ENCODE results near the gene PER1.
A peak's percentile ranks its signal among the peaks of the same experiment; 100 is the strongest.

The PER1 gene, protein sequence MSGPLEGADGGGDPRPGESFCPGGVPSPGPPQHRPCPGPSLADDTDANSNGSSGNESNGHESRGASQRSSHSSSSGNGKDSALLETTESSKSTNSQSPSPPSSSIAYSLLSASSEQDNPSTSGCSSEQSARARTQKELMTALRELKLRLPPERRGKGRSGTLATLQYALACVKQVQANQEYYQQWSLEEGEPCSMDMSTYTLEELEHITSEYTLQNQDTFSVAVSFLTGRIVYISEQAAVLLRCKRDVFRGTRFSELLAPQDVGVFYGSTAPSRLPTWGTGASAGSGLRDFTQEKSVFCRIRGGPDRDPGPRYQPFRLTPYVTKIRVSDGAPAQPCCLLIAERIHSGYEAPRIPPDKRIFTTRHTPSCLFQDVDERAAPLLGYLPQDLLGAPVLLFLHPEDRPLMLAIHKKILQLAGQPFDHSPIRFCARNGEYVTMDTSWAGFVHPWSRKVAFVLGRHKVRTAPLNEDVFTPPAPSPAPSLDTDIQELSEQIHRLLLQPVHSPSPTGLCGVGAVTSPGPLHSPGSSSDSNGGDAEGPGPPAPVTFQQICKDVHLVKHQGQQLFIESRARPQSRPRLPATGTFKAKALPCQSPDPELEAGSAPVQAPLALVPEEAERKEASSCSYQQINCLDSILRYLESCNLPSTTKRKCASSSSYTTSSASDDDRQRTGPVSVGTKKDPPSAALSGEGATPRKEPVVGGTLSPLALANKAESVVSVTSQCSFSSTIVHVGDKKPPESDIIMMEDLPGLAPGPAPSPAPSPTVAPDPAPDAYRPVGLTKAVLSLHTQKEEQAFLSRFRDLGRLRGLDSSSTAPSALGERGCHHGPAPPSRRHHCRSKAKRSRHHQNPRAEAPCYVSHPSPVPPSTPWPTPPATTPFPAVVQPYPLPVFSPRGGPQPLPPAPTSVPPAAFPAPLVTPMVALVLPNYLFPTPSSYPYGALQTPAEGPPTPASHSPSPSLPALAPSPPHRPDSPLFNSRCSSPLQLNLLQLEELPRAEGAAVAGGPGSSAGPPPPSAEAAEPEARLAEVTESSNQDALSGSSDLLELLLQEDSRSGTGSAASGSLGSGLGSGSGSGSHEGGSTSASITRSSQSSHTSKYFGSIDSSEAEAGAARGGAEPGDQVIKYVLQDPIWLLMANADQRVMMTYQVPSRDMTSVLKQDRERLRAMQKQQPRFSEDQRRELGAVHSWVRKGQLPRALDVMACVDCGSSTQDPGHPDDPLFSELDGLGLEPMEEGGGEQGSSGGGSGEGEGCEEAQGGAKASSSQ (N-terminal part only)

DNA sequence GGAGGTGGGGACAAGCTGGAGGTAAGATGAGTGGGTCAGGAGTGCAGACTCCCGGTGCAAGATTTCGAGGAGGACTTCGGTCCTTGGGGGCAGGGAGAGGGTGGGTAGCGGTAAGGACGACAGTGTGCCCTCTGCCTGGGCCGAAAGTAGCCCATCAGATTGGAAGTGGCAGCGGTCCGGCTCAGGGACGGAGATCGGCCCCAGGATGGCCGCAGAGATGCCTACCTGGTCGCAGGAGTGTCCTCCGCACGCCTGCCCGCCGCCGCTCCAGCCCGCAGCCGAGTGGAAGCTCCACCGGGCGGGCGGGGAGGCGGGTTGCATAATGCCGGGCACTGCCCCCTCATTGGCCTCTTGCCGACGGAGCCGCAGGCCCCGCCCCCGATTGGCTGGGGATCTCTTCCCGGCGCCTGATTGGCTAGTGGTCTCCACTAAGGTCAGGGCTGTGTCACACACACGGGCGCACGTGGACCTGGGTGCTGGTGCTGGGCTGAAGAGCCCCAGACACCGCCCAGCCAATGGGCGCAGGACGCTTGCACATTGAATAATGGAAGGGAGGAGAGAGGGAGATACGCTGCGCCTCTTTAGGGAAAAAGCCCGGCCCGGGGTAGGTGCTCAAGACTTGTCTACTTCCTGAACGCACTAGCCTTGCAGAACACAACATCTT lies at the start of gene PER1:
TSS of gene PER1 (minus strand) at position 293 of the 664 bp plus-strand sequence. CDS start 1,698 bp downstream, outside the sequence.
- peak; percentile 87 for DNase-seq

DNA sequence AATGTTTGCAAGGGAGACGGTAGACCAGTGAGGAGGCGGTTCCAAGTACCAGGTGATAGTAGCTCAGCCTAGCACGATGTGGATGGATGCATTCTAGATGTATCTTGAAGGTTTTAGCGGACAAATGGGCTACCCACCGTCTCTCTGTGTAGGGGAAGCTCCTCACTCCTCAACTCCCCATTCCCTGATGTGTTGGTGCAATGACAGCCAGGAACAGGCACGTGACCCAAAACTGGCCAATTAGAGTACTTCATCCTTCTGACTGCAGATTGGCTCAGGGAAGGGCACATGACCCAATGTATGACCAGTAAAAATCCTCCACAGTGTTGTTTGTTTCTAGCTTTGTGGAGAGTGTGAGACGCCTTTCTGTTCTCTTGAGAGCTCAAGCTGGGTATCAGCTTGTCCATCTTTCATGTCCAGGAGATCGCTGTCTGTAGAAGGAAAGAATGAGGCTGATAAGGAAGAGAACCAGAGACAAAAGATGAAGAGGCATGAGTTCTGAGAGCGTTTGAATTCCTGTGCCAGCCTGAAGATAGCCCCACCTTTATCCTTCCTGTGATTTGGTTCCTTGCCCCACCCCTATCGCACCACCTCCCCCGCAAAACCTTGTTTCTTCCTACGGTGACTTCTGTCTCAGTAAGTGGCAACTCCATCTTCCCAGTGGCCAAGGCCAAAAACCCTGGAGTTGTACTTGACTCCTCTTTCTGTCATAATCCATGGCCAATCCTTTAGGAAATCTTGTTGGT lies 40.0 kb upstream of the PER1 start:
- no peak for DNase-seq

DNA sequence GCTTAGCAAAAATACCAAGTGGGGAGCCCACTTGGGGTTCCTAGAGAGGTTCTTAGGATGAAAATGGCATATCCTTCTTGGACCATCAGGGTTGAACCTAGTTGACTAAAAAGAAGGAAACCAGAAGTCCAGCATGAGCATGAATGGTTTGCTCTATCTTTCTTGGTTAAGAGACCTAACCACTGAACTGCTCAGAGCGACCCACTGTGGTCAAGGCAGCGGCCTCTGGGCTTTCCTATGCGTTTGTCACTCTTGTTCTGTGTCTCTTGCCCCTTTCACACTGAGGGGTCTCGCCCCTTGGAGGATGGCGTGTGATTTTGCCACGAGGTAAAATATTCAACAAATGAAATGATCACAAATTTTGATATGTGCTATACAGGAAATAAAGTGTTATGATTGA lies 38.3 kb upstream of the PER1 start:
- DNase-seq = no peak

DNA sequence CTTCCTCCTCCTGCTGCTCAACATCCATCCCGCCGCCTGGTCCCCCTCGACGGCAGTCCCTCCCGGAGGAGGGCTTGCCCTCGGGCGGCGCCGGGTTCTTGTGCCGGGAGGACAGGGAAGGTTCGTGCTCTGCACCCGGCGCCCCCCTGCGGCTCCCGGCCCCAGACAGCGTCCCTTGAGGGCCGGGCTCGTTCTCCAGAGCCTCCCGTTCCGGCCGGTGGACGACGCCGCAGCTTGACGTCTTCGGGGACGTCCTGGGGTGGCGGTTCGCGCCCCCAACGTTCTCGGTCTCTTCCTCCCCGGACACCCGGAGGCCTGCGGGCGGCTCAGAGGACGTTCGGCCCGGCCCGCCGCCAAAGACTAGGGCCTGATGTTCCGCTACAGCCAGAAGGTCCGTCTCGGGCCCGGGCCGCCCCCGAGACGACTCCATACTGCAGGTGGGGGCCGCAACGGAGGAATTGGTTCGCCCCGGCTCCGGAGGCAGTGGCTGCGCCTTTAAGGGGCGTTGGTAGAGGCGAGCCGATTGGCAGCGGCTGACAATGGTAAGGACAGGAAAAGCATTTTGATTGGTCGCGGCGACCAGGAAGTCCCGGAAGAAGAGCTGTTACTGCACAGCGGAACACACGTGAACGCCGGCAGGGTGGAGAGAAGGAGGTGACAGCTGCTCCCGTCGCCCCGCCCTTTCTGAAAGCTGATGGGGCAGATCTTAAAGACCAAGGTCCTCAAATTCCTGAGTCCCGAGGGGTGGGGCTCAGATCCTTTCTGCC lies 37.7 kb upstream of the PER1 start, which contains the start of gene BORCS6:
TSS of gene BORCS6 (minus strand) at position 470 of the 767 bp plus-strand sequence. CDS start at position 430, 40 bp downstream.
- DNase-seq = peak; percentile 88

DNA sequence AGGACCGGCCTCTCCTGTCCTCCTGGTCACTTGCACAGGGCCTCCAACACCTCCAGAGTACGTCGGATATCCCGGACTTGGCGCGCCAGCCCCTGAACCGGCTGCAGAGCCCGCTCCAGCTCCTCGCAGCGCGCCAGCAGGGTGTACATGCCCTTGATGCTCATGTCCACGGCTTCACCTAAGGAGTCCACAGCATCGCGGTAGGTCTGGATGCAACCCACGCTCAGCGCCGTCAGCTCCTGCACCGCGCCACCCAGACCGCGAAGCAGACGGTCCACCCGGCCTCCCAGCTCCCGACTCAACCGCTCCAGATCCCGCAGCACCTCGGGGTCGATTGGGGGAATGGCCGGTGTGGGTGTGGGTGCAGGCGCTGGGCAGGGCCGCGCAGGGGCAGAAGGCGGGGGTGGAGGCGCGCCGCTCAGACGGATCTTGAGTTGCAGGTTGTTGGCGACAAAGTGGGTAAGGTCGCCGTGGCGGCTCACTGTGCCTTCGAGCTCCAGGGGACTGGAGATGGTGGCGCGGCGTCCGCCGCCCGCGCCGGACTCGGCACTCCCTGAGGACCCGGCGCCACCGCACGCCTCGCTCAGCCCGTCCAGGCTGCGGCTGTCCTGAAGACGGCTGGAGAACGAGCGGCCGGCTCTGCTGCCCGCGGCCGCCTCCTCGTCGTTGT lies 37.0 kb upstream of the PER1 start:
- DNase-seq = no peak

DNA sequence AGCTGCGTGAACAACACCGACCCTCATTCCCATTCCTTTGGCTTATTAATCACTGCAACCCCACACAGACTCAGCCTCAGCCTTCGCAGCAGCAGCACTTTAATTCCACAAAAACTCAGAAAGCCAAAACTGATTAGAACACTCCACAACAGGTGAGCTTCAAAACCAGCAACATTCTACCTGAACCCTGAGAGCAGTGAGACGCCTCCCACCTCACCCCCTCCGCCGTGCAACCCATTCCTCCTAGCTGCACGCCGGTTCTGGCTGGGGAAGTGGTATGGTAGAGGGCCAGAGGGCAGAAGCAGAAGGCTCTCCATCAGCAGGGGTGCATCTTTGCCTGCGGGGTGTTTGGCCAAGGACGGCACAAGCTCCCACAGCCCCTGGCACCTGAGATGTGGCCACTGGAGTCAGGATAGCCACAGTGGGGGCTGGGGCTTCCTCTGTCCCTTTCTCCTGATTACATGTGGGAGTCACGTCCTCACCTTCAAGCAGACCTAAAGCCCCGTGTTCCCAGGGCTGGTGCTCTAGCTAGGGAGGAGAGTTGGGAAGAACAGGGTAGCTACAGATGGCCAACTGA lies 36.1 kb upstream of the PER1 start:
- DNase-seq = no peak

DNA sequence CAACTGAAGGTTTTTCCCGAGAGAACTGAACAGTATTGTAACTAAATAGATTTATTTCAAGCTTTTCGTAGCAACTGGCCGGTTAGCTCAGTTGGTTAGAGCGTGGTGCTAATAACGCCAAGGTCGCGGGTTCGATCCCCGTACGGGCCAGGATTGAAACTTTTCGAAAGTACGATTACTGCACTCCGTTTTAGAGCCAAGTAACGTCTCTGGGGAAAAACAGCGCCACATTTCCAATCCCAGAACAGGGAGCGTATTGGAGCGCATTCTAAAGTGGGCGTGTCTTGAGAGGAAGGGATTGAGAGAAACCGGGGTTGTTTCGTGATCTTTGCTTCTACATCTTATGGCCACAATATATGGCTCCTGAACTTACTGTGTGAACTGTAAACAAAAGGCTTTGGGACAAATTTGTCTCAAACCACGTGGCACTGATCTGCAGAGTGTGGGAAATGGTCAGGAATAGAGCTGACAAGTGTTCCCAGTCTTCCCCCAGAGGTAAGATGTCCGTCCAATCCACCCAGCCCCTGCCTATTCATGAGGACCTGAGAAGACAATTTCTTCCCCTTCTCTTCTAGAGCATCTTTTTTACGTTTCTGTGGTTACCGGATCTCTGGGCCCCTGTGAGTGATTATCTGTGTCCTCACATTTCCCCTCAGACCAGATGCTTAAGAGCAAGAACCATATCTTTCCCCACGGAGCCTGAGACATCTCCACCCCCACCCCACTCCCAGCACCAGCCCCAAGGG lies 35.5 kb upstream of the PER1 start:
- peak; percentile 93 for DNase-seq

DNA sequence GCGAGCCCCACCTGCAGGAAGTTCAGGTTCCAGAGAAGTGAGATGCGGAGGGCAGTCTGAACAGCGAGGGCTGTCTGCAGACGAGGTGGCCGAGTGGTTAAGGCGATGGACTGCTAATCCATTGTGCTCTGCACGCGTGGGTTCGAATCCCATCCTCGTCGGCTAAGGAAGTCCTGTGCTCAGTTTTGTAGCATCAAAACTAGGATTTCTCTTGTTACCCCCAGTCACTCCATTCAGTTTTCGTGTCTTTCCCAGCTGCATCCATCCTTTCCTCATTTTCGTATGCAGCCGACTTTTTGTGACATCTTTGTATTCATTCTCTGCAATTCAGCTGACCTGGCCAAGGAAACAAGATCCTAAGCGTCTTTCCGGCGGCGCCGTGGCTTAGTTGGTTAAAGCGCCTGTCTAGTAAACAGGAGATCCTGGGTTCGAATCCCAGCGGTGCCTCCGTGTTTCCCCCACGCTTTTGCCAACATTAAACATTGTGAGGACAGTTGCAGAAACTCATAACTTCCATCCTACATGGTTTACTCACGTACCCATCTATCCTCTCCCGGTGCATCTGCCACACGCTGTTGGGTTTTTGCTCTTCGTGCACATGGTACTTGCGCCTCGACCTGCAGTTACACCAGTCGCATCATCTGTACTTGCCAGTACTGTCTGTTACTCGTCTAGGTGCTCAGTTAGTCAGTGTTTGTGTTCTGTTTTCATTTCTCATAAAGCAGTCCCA lies 34.7 kb upstream of the PER1 start:
- peak; percentile 98 for DNase-seq

DNA sequence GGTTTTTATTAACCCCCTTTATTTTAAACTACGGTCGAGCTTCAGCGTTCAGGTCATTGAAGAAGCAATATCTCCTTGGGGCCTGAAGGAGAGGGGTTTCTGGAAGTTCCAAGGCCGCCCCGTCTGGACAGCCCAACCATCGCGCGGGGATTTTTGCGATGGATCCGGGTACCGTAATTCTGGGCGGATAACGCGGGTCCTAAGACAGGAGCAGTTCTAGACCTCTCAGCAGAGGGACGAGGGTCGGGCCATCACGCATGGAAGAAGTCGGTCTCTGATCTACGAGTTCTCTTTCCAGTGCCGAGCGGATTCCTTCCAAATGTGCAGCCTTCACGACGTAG lies 34.2 kb upstream of the PER1 start:
- DNase-seq = no peak

DNA sequence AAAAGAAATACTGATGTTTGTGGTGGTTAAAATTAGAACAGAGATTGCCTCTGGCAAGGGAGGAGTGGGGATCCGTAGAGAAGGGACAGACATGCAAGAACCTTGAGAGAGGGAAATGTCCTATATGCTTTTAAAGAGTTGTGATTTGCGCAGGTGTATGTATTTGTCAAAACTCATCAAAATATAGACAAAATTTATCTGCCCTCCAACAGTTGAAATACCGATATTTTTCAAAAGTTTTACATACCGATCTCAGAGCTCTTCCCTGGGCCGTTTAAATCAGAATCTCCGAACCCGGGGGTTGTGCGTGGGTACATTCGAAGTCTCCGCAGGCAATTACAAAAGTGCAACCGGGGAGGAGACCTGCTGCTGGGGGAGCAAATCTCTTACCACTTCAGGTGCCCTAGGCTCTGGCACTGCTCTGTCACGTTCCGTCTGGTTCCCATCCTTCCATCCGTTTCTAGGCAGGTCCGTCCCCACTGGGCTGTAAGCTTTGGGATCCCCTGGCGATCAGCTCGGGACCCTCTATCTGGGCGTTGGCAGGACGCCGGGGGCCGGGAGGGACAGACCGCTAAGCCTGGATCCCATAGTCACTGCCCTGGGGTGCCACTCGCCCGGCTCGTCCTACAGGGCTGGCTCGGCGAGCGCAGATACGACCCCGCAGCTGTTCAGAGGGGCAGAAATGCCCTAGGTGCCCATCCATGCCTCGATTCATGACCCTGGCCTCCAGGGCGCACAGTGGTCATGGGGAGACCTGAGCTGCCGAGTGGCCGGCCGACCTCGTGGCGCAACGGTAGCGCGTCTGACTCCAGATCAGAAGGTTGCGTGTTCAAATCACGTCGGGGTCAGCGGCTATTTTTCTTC lies 33.6 kb upstream of the PER1 start:
- peak; percentile 97 for DNase-seq

DNA sequence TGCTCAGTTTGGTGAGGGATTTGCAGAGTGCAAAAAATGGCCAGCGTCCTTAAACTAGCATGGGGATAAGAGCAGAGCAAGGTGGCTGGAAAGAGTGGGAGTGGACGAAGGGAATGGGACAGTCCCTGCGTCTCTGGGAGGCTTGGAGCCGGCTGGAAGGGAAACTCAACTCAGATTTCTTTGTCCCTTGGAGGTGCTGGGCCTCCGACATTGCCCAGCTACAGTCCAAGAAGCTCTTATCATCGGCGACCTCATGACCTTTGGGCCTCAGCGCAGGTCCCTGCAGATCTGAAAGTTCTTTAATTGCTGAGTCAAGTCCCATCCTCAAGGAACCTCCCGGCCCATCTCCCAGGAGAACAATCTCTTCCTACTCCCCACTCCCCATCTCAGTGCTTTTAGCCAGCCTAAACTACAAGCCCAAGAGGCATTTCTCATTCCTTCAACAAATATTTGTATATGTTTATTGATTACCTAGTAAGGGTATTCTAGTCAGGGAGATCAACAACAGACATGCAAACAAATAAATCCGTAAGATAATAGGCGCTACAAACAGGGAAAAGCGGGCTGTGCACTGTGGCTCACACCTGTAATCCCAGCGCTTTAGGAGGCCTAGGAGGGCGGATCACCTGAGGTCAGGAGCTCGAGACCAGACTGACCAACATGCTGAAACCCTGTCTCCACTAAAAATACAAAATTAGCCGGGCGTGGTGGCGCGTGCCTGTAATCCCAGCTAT lies 25.0 kb upstream of the PER1 start:
- DNase-seq = no peak

DNA sequence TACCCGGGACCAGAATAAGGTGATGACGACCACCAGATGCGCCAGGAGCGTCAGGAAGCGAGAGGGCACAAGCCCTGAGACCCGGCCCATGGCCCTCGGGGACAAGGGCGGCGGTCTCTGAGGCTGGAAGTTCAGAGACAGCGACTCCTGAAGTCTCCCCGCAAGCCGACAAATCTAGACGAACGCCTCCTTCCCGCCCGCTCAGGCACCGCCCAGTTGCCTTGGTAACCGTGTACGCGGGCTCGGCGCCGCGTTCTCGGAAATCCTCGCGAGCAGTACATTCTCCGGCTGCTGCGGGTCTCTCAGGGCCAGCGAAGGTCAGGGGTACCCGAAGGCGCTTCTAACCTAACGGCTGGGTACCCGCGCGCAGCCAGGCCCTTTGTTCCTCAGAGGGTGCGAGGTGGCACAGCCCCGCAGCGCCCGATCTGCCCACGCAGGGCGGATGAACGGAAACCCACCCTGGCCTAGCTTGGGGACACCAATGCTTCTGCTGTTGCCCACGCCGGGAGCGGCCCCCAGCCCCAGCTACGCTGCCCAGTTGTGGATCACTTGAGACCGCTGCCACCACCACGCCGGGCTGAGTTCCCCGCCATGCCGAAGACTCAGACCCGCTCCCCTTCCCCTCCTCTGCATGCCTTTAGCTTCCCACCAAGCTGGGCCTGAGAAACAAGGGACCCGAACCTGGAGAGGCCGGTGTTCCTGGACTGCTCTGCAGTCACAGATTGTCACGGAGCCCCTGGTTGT lies 24.2 kb upstream of the PER1 start, which contains the start of gene TMEM107:
TSS of gene TMEM107 (minus strand) at position 184 of the 744 bp plus-strand sequence. CDS start at position 90, 94 bp downstream.
- peak; percentile 80 for DNase-seq

DNA sequence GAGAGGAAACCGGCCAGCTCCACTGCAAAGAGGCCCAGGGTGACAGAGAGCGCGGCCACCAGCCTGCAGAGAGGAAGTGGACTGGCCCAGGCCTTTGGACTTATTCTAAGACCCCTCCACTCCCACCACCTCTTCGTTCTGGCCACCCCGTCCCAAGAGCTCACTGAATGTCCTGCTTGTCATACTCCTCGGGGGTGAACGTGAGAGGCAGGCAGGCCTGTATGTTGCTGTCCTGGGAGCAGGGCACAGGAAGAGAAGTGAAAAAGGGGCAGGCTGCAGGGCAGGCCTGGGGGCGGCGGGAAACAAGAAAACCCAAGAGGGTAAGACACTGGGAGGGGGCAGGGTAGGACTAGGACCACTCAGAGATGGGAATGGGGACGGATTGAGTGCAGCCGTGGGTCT lies 23.6 kb upstream of the PER1 start:
- no peak for DNase-seq

DNA sequence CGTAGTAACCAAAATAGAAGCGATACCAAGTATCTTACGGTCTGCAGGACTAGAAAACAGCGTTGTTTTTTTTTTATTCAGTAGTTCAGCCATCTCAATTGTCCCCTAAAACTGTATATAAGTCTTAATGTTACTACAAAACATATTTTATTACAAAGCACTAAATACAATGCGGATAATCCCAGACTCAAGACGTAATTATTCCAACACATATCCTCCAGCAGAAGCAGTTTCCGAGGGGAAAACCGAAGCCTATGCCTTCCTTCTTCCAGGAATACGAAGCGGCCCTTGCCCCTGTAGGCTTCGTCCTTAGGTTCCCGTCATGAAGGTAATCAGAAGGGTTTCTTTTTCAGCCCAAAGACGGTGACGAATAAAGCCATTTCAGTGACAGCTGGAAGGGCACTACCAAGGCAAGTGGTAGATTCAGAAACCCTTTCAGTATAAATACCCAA lies 21.7 kb upstream of the PER1 start:
- no peak for DNase-seq

DNA sequence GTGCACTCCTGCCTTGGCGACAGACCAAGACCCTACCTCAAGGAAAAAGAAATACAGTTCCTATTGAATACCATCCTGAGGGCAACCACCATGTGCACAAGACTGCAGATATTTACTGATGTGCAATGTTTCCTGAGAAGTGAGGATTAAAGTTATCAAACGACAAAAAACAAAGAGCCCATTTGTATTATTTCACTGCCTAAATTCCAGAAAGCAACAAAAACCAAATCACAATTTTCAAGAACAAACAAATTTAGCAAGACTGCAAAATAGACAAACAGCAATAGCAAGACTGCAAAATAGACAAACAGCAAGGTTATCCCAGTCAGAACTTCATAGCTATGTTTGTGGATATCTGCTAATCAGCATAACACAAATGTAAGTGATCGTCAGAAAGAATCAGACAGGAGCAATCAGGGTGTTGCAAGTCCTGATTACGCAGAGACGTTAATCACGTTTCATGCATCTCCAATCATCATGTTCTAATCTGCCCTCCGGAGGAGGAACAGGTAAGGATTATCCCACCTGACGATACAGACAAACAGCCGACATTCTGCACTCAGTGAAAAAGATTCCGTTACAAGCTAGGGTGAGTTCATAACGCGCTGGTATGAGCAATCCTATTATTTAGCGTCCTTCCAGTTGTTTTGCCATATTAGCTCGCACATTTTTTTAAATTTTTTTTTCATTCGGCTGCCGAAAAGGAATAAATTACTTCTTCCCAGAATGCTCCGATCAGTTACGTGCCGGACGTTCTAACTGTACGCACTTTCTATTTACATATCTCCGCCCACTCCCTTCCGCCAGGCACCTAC lies 21.1 kb upstream of the PER1 start:
- DNase-seq = peak; percentile 66
